ENCODE measurements around the gene SP7.
"Not testable (repeated sequence)": the region's sequence is repeated elsewhere in the genome, so short reads cannot be mapped to it uniquely, and the experiment has no call there.

SP7 gene

GRCh38 chr12:53336181-53336681, at the start of gene SP7:
TSS of gene SP7 (minus strand) at chr12:53336354. CDS start at chr12:53335646, 708 bp downstream.
- no peak for DNase-seq

GRCh38 chr12:53383258-53383657, 47.1 kb upstream of the SP7 start:
- no peak for DNase-seq

GRCh38 chr12:53381731-53382630, 45.8 kb upstream of the SP7 start:
- DNase-seq, result peak; percentile 18 to 26

- DNase-seq, result no peak
Measured at GRCh38 chr12:53380794-53381730, 44.9 kb upstream of the SP7 start.

GRCh38 chr12:53380104-53380793, 44.1 kb upstream of the SP7 start, which contains the start of gene SP1:
TSS of gene SP1 (plus strand) at chr12:53380176. CDS start at chr12:53380292, 116 bp downstream.
- DNase-seq, result peak; percentile 73 to 90

GRCh38 chr12:53379389-53380103, 43.4 kb upstream of the SP7 start:
- DNase-seq, result peak; percentile 99 to 100

GRCh38 chr12:53378724-53379388, 42.7 kb upstream of the SP7 start:
- DNase-seq, result no peak

GRCh38 chr12:53378222-53378621, 42.1 kb upstream of the SP7 start:
- no peak for DNase-seq

GRCh38 chr12:53376747-53377146, 40.6 kb upstream of the SP7 start:
- DNase-seq, result no peak

- not testable (repeated sequence) for DNase-seq
Measured at GRCh38 chr12:53374277-53374676, 38.1 kb upstream of the SP7 start.

GRCh38 chr12:53373554-53374133, 37.5 kb upstream of the SP7 start:
- not testable (repeated sequence) for DNase-seq

- DNase-seq, result no peak
Measured at GRCh38 chr12:53365245-53365904, 29.2 kb upstream of the SP7 start.

GRCh38 chr12:53361638-53362037, 25.5 kb upstream of the SP7 start:
- not testable (repeated sequence) for DNase-seq

GRCh38 chr12:53358836-53359419, 22.8 kb upstream of the SP7 start:
- no peak for DNase-seq

GRCh38 chr12:53355121-53355520, 19.0 kb upstream of the SP7 start:
- DNase-seq, result no peak

GRCh38 chr12:53353257-53353655, 17.1 kb upstream of the SP7 start:
- no peak for DNase-seq

- DNase-seq, result peak; percentile 34 to 76
Measured at GRCh38 chr12:53352331-53353256, 16.4 kb upstream of the SP7 start.

- no peak for DNase-seq
Measured at GRCh38 chr12:53347905-53348304, 11.8 kb upstream of the SP7 start.

- DNase-seq, result no peak
Measured at GRCh38 chr12:53346491-53346890, 10.3 kb upstream of the SP7 start.
